ENCODE data around the gene P2RY14.
"Not testable (repeated sequence)": the region's sequence is repeated elsewhere in the genome, so short reads cannot be mapped to it uniquely, and the experiment has no call there.

P2RY14 gene

GRCh38 chr3:151248772-151249337, 29.5 kb downstream of the P2RY14 start:
- DNase-seq = no peak

GRCh38 chr3:151242006-151242405, 36.3 kb downstream of the P2RY14 start:
- not testable (repeated sequence) for DNase-seq

GRCh38 chr3:151236736-151237135, 41.6 kb downstream of the P2RY14 start:
- no peak for DNase-seq

- no peak for DNase-seq
Measured at GRCh38 chr3:151236316-151236715, 42.0 kb downstream of the P2RY14 start.

GRCh38 chr3:151234825-151235224, 43.5 kb downstream of the P2RY14 start:
- DNase-seq = no peak

GRCh38 chr3:151232991-151233390, 45.4 kb downstream of the P2RY14 start:
- DNase-seq = no peak

GRCh38 chr3:151232403-151232802, 45.9 kb downstream of the P2RY14 start:
- DNase-seq = not testable (repeated sequence)

- no peak for DNase-seq
Measured at GRCh38 chr3:151230646-151231045, 47.7 kb downstream of the P2RY14 start.

GRCh38 chr3:151228666-151229040, 49.7 kb downstream of the P2RY14 start:
- no peak for DNase-seq

- peak; percentile 90 for DNase-seq
Measured at GRCh38 chr3:151227807-151228665, 50.3 kb downstream of the P2RY14 start.

- no peak for DNase-seq
Measured at GRCh38 chr3:151227266-151227806, 51.0 kb downstream of the P2RY14 start.

- no peak for DNase-seq
Measured at GRCh38 chr3:151226825-151227224, 51.5 kb downstream of the P2RY14 start.

GRCh38 chr3:151226088-151226563, 52.2 kb downstream of the P2RY14 start:
- no peak for DNase-seq

GRCh38 chr3:151225040-151225975, 53.0 kb downstream of the P2RY14 start:
- no peak for DNase-seq

- DNase-seq = no peak
Measured at GRCh38 chr3:151224268-151224866, 54.0 kb downstream of the P2RY14 start.

GRCh38 chr3:151219056-151219455, 59.3 kb downstream of the P2RY14 start:
- no peak for DNase-seq

GRCh38 chr3:151218136-151218535, 60.2 kb downstream of the P2RY14 start:
- DNase-seq = no peak

- DNase-seq = no peak
Measured at GRCh38 chr3:151216641-151217607, 61.4 kb downstream of the P2RY14 start.

- no peak for DNase-seq
Measured at GRCh38 chr3:151214459-151214858, 63.9 kb downstream of the P2RY14 start.

- no peak for DNase-seq
Measured at GRCh38 chr3:151213881-151214280, 64.5 kb downstream of the P2RY14 start.

- no peak for DNase-seq
Measured at GRCh38 chr3:151213151-151213550, 65.2 kb downstream of the P2RY14 start.
